Amygdala (tissue), 56 donors: ENCODE results near the gene AGXT.
A peak's percentile ranks its signal among the peaks of the same experiment; 100 is the strongest.
"Not testable (repeated sequence)": the region's sequence is repeated elsewhere in the genome, so short reads cannot be mapped to it uniquely, and the experiment has no call there.

Source experiments
- DNase-seq, 56 donors: peaks; one replicate each; lab custom pipeline; 2025; lab: John Stamatoyannopoulos, UW

The AGXT gene

GRCh38 chr2:240839152-240840143 is 29.2 kb upstream of the AGXT start:
- no peak for DNase-seq

GRCh38 chr2:240840435-240841060 is 28.1 kb upstream of the AGXT start:
- DNase-seq: peak in 44 of 56 donors; percentile 20 to 87 (median 58)

GRCh38 chr2:240846309-240846708 is 22.3 kb upstream of the AGXT start:
- DNase-seq: not testable (repeated sequence)

GRCh38 chr2:240846873-240847595 is 21.6 kb upstream of the AGXT start:
- DNase-seq: peak in 2 of 56 donors; percentile 10 to 18

GRCh38 chr2:240847817-240848216 is 20.8 kb upstream of the AGXT start:
- no peak for DNase-seq

GRCh38 chr2:240848900-240849680 is 19.5 kb upstream of the AGXT start:
- no peak for DNase-seq

GRCh38 chr2:240850026-240850425 is 18.6 kb upstream of the AGXT start:
- no peak for DNase-seq

- no peak for DNase-seq
Observed at GRCh38 chr2:240850756-240851077, 17.9 kb upstream of the AGXT start.

GRCh38 chr2:240851078-240851991 is 17.3 kb upstream of the AGXT start:
- peak in 51 of 56 donors; percentile 35 to 93 (median 73) for DNase-seq

GRCh38 chr2:240852671-240853314 is 15.8 kb upstream of the AGXT start:
- DNase-seq: no peak

- no peak for DNase-seq
Observed at GRCh38 chr2:240855670-240856069, 13.0 kb upstream of the AGXT start.

- no peak for DNase-seq
Observed at GRCh38 chr2:240856151-240856980, 12.3 kb upstream of the AGXT start.

GRCh38 chr2:240857039-240858008 is 11.3 kb upstream of the AGXT start:
- DNase-seq: no peak

GRCh38 chr2:240858321-240858720 is 10.3 kb upstream of the AGXT start:
- DNase-seq: no peak

GRCh38 chr2:240858871-240859270 is 9.8 kb upstream of the AGXT start:
- no peak for DNase-seq

- no peak for DNase-seq
Observed at GRCh38 chr2:240861547-240861946, 7.1 kb upstream of the AGXT start.

- DNase-seq: no peak
Observed at GRCh38 chr2:240864475-240864874, 4.1 kb upstream of the AGXT start.
